PC-9 (cell line): ENCODE measurements around the gene STN1.

Experiments used
- EZH2 ChIP-seq: fragments of 200-600 bp; sonication (generic); IDR thresholded peaks from 2 replicates; pipeline ENCODE4 v1.8.0; 2017; ENCODE audit warnings: antibody characterized with exemption, low read depth
- TF ChIP-seq, protein P1 (sequence below): fragments of 200-600 bp; sonication (generic); conservative IDR thresholded peaks from 2 replicates; pipeline ENCODE4 v1.6.1; 2017; ENCODE audit warnings: mixed run types, antibody characterized with exemption, mild to moderate bottlenecking, moderate library complexity

GRCh38 chr10:103885617-103886016 lies 32.4 kb downstream of the STN1 start:
- TF ChIP-seq, protein P1, sequence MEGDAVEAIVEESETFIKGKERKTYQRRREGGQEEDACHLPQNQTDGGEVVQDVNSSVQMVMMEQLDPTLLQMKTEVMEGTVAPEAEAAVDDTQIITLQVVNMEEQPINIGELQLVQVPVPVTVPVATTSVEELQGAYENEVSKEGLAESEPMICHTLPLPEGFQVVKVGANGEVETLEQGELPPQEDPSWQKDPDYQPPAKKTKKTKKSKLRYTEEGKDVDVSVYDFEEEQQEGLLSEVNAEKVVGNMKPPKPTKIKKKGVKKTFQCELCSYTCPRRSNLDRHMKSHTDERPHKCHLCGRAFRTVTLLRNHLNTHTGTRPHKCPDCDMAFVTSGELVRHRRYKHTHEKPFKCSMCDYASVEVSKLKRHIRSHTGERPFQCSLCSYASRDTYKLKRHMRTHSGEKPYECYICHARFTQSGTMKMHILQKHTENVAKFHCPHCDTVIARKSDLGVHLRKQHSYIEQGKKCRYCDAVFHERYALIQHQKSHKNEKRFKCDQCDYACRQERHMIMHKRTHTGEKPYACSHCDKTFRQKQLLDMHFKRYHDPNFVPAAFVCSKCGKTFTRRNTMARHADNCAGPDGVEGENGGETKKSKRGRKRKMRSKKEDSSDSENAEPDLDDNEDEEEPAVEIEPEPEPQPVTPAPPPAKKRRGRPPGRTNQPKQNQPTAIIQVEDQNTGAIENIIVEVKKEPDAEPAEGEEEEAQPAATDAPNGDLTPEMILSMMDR = no peak
- TF ChIP-seq EZH2 = no peak
